Subcutaneous abdominal adipose tissue (tissue), 5 donors: ENCODE data around the gene APP.
A peak's percentile ranks its signal among the peaks of the same experiment; 100 is the strongest.

Experiments used
- H3K27ac ChIP-seq: one replicate; pipeline ENCODE4 v1.7.0; 2013; ENCODE audit warnings: low read depth, mild to moderate bottlenecking, inconsistent platforms, low read length, moderate library complexity
- H3K27me3 ChIP-seq, 5 donors: one replicate each; pipeline ENCODE4 v1.7.0; 2013; ENCODE audit warnings: low read length in 5 of 5, inconsistent platforms in 1 of 5; ENCODE audit not compliant: control insufficient read depth in 5 of 5, insufficient read depth in 4 of 5
- H3K36me3 ChIP-seq, 5 donors: one replicate each; pipeline ENCODE4 v1.7.0; 2013; ENCODE audit warnings: low read length in 5 of 5; ENCODE audit not compliant: control insufficient read depth in 5 of 5, insufficient read depth in 5 of 5
- H3K4me1 ChIP-seq, 5 donors: one replicate each; pipeline ENCODE4 v1.7.0; 2013; ENCODE audit warnings: low read length in 5 of 5, mild to moderate bottlenecking in 3 of 5, moderate library complexity in 1 of 5; ENCODE audit not compliant: control insufficient read depth in 5 of 5, insufficient read depth in 5 of 5
- H3K4me3 ChIP-seq, 5 donors: one replicate each; pipeline ENCODE4 v1.7.0; 2013; ENCODE audit warnings: low read length in 5 of 5, low read depth in 1 of 5
- H3K9ac ChIP-seq, 5 donors: one replicate each; pipeline ENCODE4 v1.7.0; 2013; ENCODE audit warnings: low read length in 5 of 5, mild to moderate bottlenecking in 4 of 5, moderate library complexity in 3 of 5
- H3K9me3 ChIP-seq, 5 donors: one replicate each; pipeline ENCODE4 v1.7.0; 2013; ENCODE audit warnings: low read length in 5 of 5; ENCODE audit not compliant: control insufficient read depth in 5 of 5
- donor health status: healthy.
- donor health status: healthy.
- donor health status: healthy.
- donor health status: healthy.
- donor health status: healthy.

APP gene

DNA sequence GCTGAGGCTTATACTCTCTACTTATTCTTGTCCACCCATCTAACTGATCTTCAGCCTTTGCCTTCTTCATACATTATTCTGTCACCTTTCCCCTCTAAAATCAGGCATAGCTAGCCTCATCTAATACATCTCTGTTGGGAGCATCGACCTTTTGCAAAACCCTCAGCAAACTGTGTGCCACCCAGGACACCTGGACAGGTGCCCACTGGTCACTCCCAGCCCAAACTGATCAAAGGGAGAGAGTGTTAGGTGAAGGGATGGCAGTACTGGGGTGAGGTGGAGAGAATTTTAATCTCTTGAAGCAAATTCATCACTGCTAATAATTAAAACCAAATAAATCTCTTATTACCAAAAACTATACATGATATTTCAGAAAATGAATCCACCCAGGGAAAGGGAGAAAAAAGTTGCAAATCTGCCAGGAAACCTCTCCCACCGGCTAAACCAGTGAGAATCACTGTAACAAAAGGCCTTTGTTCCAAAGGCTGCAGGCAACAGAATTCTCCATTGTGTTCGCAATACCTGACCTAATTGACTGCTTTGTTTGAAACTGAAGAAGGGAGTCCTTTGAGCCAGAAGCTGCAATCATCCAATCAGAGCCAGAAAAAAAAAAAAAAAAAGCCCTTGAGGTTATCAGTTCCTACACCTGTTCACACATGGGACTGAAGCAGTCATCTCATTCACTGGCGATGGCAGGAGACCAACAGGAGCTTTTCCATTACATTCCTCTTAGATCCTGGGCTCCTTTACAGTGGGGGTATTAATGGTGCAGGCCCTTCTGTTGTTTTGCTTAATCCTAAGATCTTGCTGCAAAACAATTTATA is 172.6 kb downstream of the APP start:
- H3K9ac ChIP-seq = no peak overlapping the region
- H3K4me3 ChIP-seq = no peak overlapping the region
- H3K27me3 ChIP-seq = no peaks in the 10 kb centered on the region
- no peaks in the 10 kb centered on the region for H3K9me3 ChIP-seq
- H3K27ac ChIP-seq = no peak overlapping the region
- H3K4me1 ChIP-seq = peaks cover 0 to 11% (median 0%) of the 10 kb centered on the region in 5 donors
- H3K36me3 ChIP-seq = peaks cover 0 to 12% (median 2%) of the 10 kb centered on the region in 5 donors

DNA sequence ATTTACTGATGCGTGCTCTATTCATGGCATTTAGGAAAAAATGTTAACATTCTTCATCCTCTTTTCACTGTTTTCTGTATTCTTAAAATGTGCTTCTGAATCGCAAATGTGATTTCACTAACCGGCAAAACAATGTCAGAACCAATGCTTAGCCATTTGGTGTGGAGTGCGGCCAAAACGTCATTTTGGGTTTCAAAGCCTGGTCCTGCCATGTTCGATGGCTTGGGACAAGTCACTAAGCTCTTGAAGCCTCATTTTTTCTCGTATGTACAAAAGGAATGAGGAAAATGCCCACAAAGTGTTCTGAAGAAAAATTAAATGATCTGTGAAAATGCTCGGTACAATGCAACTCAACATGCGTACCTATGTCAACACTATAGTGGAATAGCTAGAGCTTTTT is 175.3 kb downstream of the APP start:
- Histone ChIP-seq H3K9ac (no peak overlapping the region), H3K4me3 (no peak overlapping the region), H3K27ac (no peak overlapping the region), H3K27me3 (no peaks in the 10 kb centered on the region), H3K36me3 (peaks cover 0 to 9% (median 2%) of the 10 kb centered on the region in 5 donors), H3K4me1 (peaks cover 0 to 11% (median 0%) of the 10 kb centered on the region in 5 donors), H3K9me3 (no peaks in the 10 kb centered on the region)

DNA sequence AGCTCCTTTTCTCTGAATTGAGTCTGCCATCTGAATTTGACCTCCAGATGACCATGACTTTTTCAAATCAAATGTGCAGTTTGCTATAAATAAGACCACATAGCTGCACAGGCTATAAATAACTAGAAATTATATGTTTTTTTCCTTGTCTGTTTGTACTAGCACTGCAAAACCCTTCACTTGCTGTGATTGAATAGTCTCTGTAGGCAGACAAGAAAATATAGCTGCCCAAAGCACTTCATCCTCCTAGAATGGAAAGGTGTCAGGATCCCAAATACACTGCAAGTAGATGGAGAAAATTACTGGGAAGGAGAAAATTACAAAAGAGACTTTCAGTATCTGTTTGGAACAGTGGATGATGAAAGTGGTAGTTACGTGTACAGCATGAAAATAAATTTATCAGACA is 175.8 kb downstream of the APP start:
- Histone ChIP-seq H3K4me3 (no peak overlapping the region), H3K36me3 (peaks cover 0 to 9% (median 2%) of the 10 kb centered on the region in 5 donors), H3K27ac (no peak overlapping the region), H3K9ac (no peak overlapping the region), H3K4me1 (peaks cover 0 to 8% (median 0%) of the 10 kb centered on the region in 5 donors), H3K27me3 (no peaks in the 10 kb centered on the region), H3K9me3 (no peaks in the 10 kb centered on the region)

DNA sequence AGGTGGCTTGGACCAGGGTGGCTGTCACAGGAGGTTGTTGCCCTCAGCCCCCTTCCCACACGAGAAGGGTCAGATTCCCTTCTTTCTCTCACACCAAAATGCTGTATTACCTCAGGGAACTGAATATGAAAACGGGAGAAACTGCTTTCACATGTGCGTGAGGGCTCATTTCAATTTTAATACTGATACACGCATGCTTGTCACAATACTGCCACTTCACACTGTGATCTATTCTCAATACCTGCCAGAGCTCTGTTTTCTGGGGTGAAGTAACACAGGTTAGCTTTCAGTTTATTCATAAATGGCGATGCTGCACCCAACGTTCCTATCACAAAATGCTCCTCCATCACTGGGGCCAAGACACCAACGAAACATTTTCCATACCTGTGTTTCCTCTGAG is 181.8 kb downstream of the APP start:
- no peaks in the 10 kb centered on the region for H3K9me3 ChIP-seq
- H3K4me1 ChIP-seq = peaks cover 0 to 8% (median 0%) of the 10 kb centered on the region in 5 donors
- no peak overlapping the region for H3K4me3 ChIP-seq
- peaks cover 0 to 3% (median 0%) of the 10 kb centered on the region in 5 donors for H3K36me3 ChIP-seq
- no peak overlapping the region for H3K9ac ChIP-seq
- H3K27ac ChIP-seq = no peak overlapping the region
- H3K27me3 ChIP-seq = no peaks in the 10 kb centered on the region

DNA sequence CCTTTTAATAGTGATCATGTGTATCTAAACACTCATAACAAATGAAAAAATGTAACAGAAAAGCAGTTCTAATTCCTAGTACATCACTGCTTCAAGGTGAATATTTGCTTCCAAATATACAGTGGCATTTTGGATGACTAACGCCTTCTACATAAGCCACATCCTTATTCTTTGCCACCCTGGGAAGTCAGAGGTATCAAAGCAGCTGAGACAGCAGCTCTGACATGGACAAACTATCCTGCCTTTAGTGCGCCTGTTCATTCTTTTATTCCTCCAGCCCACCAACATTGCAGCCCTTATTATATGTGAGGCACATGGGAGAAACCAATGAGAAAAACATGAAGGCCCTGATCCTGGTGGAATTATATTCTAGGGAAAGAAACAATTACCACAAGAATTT is 183.0 kb downstream of the APP start:
- H3K27me3 ChIP-seq = no peaks in the 10 kb centered on the region
- H3K9me3 ChIP-seq = no peaks in the 10 kb centered on the region
- H3K36me3 ChIP-seq = peaks cover 0 to 3% (median 0%) of the 10 kb centered on the region in 5 donors
- H3K4me3 ChIP-seq = no peak overlapping the region
- H3K9ac ChIP-seq = no peak overlapping the region
- no peak overlapping the region for H3K27ac ChIP-seq
- peaks cover 0 to 12% (median 0%) of the 10 kb centered on the region in 5 donors for H3K4me1 ChIP-seq

DNA sequence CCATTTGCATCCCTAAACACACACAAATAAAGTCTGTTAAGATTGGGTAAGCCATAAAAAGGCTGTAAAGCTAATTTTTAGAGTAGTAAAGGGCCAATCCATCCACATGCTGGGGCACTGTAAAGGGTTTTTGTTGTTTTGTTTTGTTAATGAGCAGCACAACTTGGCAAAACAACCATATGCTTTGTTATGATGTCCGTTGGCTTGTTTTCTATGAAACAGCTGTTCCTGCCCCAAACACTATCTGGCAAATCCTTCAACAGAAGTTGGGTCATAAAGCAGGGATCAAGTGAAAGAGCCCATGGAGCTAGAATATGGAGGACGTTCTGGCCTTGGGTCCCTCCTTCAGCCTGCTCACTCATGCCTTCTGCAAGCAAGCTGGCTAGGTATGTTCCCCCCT is 183.6 kb downstream of the APP start:
- no peaks in the 10 kb centered on the region for H3K9me3 ChIP-seq

DNA sequence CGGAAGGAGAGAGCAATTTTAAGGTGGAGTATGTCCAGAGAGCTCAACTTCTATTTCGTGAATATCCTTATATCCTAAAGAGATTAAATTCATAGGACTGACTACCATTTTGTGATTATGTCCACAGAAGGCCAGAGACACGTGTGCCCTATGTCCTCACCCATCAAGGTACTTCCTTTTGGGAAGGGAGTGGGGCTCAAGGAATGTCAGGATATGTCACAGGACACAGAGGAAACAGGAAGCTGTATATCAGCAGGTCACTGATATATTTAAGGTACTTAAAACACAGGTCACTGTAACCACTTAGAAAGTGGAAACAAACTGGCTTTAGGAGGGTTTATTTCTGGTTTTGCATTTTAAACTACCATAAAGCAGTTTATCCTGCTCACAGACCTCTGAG is 184.6 kb downstream of the APP start:
- Histone ChIP-seq H3K9me3 (no peaks in the 10 kb centered on the region), H3K4me1 (peaks cover 0 to 12% (median 0%) of the 10 kb centered on the region in 5 donors), H3K4me3 (no peak overlapping the region), H3K27me3 (no peaks in the 10 kb centered on the region), H3K36me3 (peaks cover 0 to 9% (median 0%) of the 10 kb centered on the region in 5 donors), H3K27ac (no peak overlapping the region), H3K9ac (no peak overlapping the region)

More for the DNA sequence above, 183.6 kb downstream of the APP start:
- no peaks in the 10 kb centered on the region for H3K27me3 ChIP-seq
- no peak overlapping the region for H3K27ac ChIP-seq
- H3K4me3 ChIP-seq = no peak overlapping the region
- H3K4me1 ChIP-seq = peaks cover 0 to 12% (median 0%) of the 10 kb centered on the region in 5 donors
- H3K36me3 ChIP-seq = peaks cover 0 to 7% (median 0%) of the 10 kb centered on the region in 5 donors
- no peak overlapping the region for H3K9ac ChIP-seq

DNA sequence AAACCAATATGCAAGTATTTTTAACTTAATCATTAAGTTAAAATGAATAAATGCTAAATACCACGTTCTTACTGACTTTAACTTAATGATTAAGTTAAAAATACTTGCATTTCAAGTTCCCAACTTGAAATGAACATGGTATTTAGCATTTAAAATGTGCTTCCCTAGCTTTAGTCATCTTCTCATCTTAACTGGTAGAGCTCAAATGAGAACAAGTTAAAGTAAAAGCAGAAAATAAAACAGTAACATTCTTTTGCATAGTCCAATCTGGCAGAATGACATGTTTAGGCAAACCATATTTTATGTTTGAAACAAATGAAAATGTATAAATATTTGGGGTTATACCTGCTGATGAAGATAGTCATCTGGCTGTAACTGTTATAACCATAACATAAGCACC is 186.0 kb downstream of the APP start:
- peaks cover 0 to 14% (median 2%) of the 10 kb centered on the region in 5 donors for H3K36me3 ChIP-seq
- peaks cover 0 to 17% (median 0%) of the 10 kb centered on the region in 5 donors for H3K4me1 ChIP-seq
- H3K27ac ChIP-seq = no peak overlapping the region
- no peaks in the 10 kb centered on the region for H3K9me3 ChIP-seq
- no peaks in the 10 kb centered on the region for H3K27me3 ChIP-seq
- no peak overlapping the region for H3K9ac ChIP-seq
- H3K4me3 ChIP-seq = no peak overlapping the region

DNA sequence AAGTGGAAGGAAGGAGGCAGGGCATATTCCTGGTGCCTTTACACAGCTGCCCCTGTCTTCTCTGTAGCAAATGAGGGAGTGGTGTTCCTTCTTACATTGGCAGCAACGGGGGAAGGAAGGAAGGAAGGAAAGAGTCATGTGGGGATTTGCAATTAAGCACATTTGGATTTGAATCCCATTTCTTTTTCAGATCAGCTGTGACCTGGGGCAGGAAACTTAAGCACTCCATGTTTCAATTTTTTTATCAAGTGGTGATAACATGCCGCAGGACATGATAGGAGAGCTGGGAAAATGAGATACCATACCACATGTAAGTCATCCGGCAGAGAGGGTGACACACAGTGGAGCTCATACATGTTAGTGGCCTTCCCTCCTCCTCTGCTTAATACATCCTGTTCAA is 186.8 kb downstream of the APP start:
- Histone ChIP-seq H3K36me3 (peaks cover 0 to 14% (median 2%) of the 10 kb centered on the region in 5 donors), H3K4me3 (no peak overlapping the region)

DNA sequence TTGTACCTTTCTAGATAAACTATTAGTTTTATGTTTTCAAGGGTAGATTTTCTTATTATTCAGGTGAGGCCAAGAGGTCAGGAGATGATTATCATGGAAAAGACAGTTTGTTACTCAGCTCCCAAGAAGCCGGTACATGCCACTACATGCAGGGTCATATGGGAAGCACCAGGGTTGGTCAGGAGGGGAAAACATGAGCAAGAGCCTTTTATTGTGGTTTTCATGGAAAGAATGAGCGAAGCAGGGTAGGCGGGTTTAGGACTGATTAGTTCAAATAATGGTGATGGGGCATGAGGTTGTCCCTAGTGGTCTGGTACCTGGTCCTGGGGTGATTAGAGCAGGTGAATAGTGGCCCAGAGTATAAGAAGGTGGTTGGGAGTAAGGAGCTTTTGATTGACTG is 189.9 kb downstream of the APP start:
- Histone ChIP-seq H3K9me3 (no peaks in the 10 kb centered on the region), H3K27ac (no peak overlapping the region), H3K9ac (no peak overlapping the region), H3K36me3 (peaks cover 0 to 15% (median 10%) of the 10 kb centered on the region in 5 donors), H3K4me1 (peaks cover 0 to 9% (median 0%) of the 10 kb centered on the region in 5 donors), H3K27me3 (no peaks in the 10 kb centered on the region), H3K4me3 (no peak overlapping the region)

More for the DNA sequence above, 186.8 kb downstream of the APP start:
- Histone ChIP-seq H3K27me3 (no peaks in the 10 kb centered on the region), H3K9ac (no peak overlapping the region), H3K9me3 (no peaks in the 10 kb centered on the region), H3K27ac (peak overlapping the region; percentile 54), H3K4me1 (peaks cover 0 to 17% (median 0%) of the 10 kb centered on the region in 5 donors)
